CMK (cell line): ENCODE results near the gene CCPG1.

Experiments
- DNase-seq: peaks from one replicate; pipeline ENCODE4 v3.0.0-alpha.2; 2010; ENCODE audit warnings: low read depth

Gene CCPG1

GRCh38 chr15:55381595-55381994, 26.6 kb downstream of the CCPG1 start:
- no peak for DNase-seq

- DNase-seq = no peak
Measured at GRCh38 chr15:55379095-55379494, 29.1 kb downstream of the CCPG1 start.

- DNase-seq = no peak
Measured at GRCh38 chr15:55372701-55373440, 35.3 kb downstream of the CCPG1 start.

- DNase-seq = no peak
Measured at GRCh38 chr15:55366981-55367380, 41.2 kb downstream of the CCPG1 start.

DNA sequence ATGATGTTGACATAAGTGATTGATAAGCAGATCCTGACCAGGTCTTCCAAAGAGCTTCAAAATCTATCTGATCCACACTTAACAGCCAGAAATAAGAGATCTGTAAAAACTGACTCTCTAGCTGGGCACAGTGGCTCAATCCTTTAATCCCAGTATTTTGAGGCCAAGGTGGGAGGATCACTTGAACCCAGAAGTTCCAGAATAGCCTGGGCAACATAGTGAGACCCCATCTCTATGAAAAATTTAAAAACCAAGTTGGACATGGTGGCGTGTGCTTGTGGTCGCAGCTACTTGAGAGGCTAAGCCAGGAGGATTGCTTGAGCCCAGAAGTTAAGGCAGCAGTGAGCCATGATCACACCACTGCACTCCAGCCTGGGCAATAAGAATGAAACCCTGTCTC, 45.5 kb downstream of the CCPG1 start:
- no peak for DNase-seq

DNA sequence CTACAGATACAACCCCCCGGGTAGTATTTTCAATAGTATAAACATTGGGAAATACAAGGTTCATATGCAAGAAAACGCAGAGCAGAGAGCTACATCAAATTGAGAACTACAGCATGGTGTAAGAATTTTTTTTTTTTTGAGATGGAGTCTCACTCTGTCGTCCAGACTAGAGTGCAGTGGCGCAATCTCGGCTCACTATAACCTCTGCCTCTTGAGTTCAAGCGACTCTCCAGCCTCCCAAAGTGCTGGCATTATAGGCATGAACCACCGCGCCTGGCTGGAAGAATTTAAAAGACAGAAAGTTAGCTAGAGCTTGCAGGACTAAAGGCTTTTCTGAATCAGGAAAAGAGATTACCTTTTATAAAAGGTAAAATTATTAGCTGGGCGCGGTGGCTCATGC, 47.1 kb downstream of the CCPG1 start:
- no peak for DNase-seq

GRCh38 chr15:55360256-55360655, 47.9 kb downstream of the CCPG1 start:
- DNase-seq = no peak

DNA sequence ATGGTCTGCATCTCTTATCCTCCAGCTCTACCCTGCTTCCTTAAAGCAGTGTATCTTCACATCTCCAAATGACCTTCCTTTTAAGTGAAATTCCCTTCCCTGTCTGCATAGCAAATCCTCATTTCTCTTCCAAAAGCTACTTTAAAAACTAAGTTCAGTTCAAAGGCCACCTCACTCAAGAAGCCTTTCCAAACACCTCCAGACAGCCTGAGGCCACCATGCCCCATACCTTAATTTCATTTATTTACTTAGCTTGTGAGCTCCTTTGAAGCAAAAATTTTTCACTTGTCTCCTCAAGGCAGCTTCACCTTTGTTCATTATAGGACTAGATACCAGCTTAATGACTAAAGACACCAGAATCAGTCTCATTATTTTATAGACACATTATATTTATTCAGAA, 49.7 kb downstream of the CCPG1 start:
- DNase-seq = no peak

- DNase-seq = no peak
Measured at GRCh38 chr15:55357774-55358173, 50.4 kb downstream of the CCPG1 start.

GRCh38 chr15:55356985-55357585, 51.1 kb downstream of the CCPG1 start:
- DNase-seq = no peak

GRCh38 chr15:55353025-55353424, 55.1 kb downstream of the CCPG1 start:
- no peak for DNase-seq

GRCh38 chr15:55349282-55349681, 58.9 kb downstream of the CCPG1 start:
- DNase-seq = no peak

- no peak for DNase-seq
Measured at GRCh38 chr15:55348281-55348778, 59.8 kb downstream of the CCPG1 start.

GRCh38 chr15:55344206-55344605, 64.0 kb downstream of the CCPG1 start:
- DNase-seq = no peak

- no peak for DNase-seq
Measured at GRCh38 chr15:55343168-55343567, 65.0 kb downstream of the CCPG1 start.

GRCh38 chr15:55337160-55337559, 71.0 kb downstream of the CCPG1 start:
- no peak for DNase-seq

DNA sequence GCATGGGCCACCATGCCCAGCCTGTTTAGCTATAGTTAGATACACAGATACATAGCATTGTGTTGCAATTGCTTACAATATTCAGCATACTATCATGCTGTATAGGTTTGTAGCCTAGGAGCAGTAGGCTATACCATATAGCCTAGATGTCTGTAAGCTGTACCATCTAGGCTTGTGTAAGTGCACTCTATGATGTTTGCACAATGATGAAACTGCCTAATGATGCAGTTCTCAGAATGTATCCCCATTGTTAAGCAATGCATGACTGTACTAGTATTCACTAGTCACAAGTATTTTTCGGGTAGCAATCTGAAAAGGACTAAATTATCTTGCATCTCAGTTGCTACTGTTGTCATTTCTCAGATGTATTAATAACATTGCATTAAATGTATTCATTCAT, 73.2 kb downstream of the CCPG1 start:
- DNase-seq = no peak

DNA sequence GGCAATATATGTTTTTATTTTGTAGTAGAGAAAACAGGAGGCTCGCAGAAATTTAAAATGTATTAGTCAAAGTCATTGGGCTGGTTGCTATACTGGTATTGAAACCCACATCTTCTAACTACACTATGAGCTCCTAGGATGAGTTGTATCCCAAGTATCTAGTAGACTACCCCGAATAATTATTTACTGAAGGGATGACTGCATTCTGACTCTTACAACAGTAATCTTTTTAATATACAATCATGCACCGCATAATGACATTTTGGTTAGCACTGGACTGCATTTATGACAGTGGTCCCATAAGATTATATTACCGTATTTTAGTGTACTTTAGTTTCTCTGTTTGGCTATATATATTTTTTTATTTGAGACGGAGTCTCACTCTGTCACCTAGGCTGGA, 73.8 kb downstream of the CCPG1 start:
- no peak for DNase-seq

- no peak for DNase-seq
Measured at GRCh38 chr15:55327387-55327786, 80.8 kb downstream of the CCPG1 start.

- no peak for DNase-seq
Measured at GRCh38 chr15:55322467-55322866, 85.7 kb downstream of the CCPG1 start.

DNA sequence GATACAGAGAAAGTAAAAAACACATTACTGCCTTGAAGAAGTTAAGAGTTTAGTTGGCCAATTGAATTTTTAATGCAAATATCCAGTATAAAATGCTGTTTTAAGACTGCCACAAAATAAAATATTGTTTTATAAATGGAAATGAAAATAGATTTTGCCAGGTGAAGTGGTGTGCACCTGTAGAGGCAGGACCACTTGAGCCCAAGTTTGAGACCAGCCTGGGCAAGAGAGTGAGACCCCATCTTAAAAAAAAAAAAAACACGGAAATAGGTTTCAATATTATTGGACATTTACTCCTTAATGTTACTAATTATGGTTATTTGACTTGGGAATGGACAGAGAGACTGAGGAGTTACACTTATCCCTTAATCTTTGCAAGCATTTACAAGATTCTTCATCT, 87.2 kb downstream of the CCPG1 start:
- DNase-seq = no peak

GRCh38 chr15:55320238-55320550, 88.0 kb downstream of the CCPG1 start:
- DNase-seq = no peak

- DNase-seq = no peak
Measured at GRCh38 chr15:55319537-55320237, 88.5 kb downstream of the CCPG1 start.
